AG09319 (cell line): ENCODE measurements around the gene TTLL5.
A peak's percentile ranks its signal among the peaks of the same experiment; 100 is the strongest.

Experiments used
- DNase-seq: peaks from one replicate; pipeline ENCODE4 v3.0.0-alpha.2; 2010; ENCODE audit warnings: low read depth; ENCODE audit errors: extremely low read depth
- TF ChIP-seq, protein P1 (sequence below): IDR thresholded peaks from 2 replicates; pipeline ENCODE4 v1.5.1; 2011; ENCODE audit warnings: low read depth, mild to moderate bottlenecking, inconsistent platforms, low read length, moderate library complexity

TTLL5 gene

DNA sequence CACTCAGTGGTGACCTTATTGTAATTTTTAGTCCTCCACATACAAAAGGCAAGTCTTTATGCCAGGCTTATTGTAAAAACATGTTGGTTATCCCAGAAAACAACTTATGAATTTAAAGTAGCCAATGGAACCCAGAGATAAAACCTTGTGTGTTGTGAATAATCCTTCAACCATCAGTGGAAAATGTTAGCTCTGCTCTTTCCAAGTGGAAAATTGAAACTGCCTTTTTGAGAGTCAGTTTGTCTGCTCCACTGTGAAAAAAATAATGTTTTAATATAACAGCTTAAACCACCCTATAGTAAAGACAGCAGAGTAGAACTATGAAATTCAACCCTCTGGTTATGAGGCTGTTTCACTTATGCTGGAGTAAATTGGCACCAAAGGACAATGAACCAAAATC is 112.0 kb downstream of the TTLL5 start:
- TF ChIP-seq, protein P1, sequence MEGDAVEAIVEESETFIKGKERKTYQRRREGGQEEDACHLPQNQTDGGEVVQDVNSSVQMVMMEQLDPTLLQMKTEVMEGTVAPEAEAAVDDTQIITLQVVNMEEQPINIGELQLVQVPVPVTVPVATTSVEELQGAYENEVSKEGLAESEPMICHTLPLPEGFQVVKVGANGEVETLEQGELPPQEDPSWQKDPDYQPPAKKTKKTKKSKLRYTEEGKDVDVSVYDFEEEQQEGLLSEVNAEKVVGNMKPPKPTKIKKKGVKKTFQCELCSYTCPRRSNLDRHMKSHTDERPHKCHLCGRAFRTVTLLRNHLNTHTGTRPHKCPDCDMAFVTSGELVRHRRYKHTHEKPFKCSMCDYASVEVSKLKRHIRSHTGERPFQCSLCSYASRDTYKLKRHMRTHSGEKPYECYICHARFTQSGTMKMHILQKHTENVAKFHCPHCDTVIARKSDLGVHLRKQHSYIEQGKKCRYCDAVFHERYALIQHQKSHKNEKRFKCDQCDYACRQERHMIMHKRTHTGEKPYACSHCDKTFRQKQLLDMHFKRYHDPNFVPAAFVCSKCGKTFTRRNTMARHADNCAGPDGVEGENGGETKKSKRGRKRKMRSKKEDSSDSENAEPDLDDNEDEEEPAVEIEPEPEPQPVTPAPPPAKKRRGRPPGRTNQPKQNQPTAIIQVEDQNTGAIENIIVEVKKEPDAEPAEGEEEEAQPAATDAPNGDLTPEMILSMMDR = no peak
- no peak for DNase-seq

DNA sequence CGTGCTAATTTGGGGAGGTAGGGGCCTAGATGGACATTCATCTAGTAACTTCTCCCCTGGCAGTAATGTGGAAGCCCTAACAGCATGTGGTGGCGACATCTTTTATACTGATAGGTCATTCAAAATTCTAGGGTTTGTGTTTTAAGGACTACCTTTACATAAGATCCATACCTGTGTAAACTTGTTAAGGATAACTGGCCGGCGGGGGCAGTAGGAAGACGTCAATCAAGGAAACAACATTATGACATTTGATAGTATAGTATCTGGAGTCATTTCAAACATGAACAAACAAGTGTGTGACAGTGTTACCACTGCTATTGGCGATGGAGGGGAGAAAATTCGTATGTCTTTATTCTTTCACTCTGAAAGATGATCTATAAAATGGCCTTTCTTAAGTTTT is 120.0 kb downstream of the TTLL5 start:
- TF ChIP-seq, protein P1 = no peak
- no peak for DNase-seq

DNA sequence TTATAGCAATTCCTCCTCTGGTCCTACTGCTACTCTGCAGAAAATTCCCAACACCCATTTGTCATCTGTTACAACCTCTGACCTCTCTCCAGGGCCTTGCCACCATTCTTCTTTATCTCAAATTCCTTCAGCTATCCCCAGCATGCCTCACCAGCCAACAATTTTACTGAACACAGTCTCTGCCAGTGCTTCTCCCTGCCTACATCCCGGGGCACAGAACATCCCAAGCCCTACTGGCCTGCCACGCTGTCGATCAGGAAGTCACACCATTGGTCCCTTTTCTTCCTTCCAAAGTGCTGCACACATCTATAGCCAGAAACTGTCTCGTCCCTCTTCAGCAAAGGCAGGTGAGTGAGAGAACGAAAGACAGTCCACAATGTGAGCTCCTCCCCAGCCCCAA is 122.1 kb downstream of the TTLL5 start:
- TF ChIP-seq, protein P1 = no peak
- DNase-seq = no peak

DNA sequence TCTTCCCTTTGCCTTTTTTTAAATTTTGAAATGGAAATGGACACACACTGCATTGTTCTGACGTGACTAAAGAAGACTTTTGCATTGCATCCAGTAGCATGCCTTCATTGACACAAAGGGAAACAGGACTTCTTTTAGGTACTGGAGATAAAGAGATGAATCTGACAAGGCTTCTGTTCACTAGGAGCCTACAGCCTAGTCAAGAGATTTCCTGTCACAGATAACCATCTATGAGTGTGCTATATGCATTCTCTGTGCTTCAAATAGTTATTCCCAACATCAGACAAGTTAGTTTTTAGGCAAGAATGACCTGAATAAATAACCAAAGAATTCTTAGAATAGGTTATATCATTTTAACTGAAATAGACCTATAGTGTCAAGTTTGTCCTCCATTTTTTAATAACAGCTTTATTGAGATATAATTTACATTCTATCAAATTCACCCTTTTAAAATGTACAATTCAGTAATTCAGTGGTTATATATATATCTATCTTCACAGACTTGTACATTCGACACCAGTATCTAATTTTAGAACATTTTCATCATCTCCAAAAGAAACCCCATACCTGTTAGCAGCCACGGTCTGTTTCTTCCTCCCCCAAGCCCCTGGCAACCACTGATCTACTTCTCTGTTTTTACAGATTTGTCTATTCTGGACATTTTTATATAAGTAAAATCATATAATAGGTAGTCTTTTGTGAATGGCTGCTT is 122.7 kb downstream of the TTLL5 start:
- TF ChIP-seq, protein P1 = no peak
- DNase-seq = no peak

DNA sequence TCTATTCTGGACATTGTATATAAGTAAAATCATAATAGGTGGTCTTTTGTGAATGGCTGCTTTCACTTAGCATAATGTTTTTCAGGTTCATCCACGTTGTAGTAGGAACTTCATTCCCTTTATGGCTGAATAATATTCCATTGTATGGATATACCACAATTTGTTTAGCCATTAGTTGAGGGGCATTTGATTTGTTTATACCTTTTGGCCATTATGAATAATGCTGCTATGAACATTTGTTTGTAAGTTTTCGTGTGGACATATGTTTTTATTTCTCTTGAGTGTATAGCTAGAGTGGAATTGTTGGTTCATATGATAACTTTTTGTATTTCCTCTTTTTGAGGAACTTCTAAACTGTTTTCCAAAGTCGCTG is 123.3 kb downstream of the TTLL5 start:
- DNase-seq = no peak

DNA sequence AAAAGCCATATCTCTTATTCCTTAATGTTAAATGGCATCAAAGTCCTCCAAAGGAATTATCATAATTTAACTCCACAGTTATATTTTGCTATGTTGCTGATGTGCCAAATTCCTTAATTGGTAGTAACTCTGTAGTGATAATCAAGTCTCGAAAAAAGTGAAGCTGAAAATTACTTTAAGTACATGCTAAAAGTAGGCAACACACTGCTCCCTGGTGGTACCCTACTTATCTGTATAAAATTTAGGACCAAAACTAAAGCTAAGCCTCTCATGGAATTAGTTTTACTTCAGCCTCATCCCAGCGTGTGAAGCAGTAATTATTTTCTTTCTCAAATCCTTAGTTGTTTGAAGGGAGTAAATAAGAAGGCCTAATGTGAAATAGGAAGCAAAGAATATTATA is 132.8 kb downstream of the TTLL5 start:
- DNase-seq = no peak
- TF ChIP-seq, protein P1 = no peak; the same call in 1 of the 2 replicates

More for the DNA sequence above, 123.3 kb downstream of the TTLL5 start:
- TF ChIP-seq, protein P1 = no peak

DNA sequence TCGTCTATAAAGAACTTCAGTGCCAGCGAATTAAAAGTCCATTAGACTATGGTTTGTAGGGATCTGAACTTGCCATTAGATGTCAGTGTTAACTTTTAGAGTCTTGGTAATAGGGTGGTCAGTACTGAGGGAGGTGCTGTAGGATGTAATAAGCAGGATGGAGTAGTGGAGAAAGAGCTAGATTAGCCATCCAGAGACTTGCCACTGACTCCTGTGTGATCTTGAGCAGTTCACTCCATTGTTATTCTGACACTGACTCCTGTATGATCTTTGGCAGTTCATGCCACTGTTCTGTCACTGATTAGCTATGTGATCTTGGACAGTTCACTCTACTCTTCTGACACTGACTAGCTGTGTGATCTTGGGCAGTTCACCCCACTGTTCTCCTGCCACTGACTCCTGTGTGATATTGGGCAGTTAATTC is 133.6 kb downstream of the TTLL5 start:
- TF ChIP-seq, protein P1 = peak; percentile 58
- DNase-seq = peak; percentile 48
